ENCODE data around the gene CCDC122. TPM values are rescaled to one million over a fixed set of nuclear protein-coding genes. Genes with fewer than 3 reads are reported as not detected.

The CCDC122 gene
- total and polyA plus RNA-seq, 4 experiments from 2014 or later: 1.7 to 4.7 (median 3.7) TPM

DNA sequence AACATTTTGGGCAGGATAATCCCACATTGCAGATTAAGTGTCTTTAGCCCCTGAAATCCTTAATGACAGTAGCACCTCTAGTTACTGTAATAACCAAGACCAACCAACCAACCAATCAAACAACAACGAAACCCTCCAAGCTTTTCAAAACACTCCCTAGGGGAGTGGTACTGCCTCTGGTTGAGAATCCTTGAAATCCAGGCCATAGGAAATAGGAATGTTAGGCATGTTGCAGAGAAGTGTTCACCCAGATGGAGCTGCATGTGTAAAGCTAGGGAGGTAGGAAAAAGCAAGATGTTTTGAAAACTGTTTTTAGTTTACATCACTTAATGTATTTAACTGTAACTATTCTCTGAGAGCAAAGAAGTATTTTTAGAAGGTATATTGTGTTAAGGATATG, 4.7 kb upstream of the CCDC122 start:
- Mint-ChIP-seq H3K9me3 (no peaks in the 10 kb centered on the region), H3K36me3 (peaks cover 0 to under 1% of the 10 kb centered on the region in 2 donors), H3K27me3 (peaks cover 0 to 1% of the 10 kb centered on the region in 2 donors), H3K4me3 (no peak overlapping the region), H3K4me1 (peaks cover 7 to 14% (median 12%) of the 10 kb centered on the region in 4 donors), H3K27ac (no peak overlapping the region)
- Histone ChIP-seq H3K9me3 (ENCODE audit: control insufficient read depth in 1 of 2, low read length in 2 of 2) (no peaks in the 10 kb centered on the region), H3K4me3 (ENCODE audit: low read length in 2 of 2) (no peak overlapping the region), H3K36me3 (ENCODE audit: insufficient read depth, low read length) (no peaks in the 10 kb centered on the region), H3K27me3 (ENCODE audit: insufficient read depth, low read length) (no peaks in the 10 kb centered on the region), H3K27ac (ENCODE audit: low read depth, low read length) (no peak overlapping the region), H3K4me1 (ENCODE audit: insufficient read depth, low read length) (peaks cover 5% of the 10 kb centered on the region)
- intact Hi-C loops (cut with micrococcal nuclease): no loop called here
- ChIA-PET CTCF (ENCODE audit: partially characterized antibody) (no interaction called here), POLR2A (ENCODE audit: partially characterized antibody) (no interaction called here)
- no peak for DNase-seq

DNA sequence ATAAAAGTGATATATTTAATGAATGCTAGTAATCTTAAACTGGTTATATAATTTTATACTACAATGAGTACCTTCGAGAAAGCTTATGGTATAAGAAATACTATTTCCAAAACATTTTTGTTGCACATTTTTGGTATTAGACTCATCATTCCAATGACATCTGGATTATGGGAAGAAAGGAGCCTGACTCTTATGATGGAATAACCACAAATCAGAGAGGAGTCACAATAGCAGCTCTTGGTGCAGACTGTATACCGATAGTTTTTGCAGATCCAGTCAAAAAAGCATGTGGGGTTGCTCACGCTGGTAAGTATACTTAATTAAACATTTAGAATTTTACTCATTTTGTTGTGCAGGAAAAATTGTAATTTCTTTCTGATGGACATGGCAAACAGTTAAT, 4.1 kb upstream of the CCDC122 start:
- H3K27me3 ChIP-seq (ENCODE audit: insufficient read depth, low read length): no peaks in the 10 kb centered on the region
- ChIA-PET POLR2A (ENCODE audit: partially characterized antibody) (no interaction called here), CTCF (ENCODE audit: partially characterized antibody) (interaction anchor here (1.3 to 1.5 kb wide), 2 partner anchors 12 to 553 kb away, joined by 3 read pairs; no protein-coding TSS in a partner anchor)
- H3K27ac Mint-ChIP-seq: no peak overlapping the region
- H3K4me1 ChIP-seq (ENCODE audit: insufficient read depth, low read length): peaks cover 8% of the 10 kb centered on the region
- no peak overlapping the region for H3K4me3 ChIP-seq (ENCODE audit: low read length in 2 of 2)
- H3K9me3 ChIP-seq (ENCODE audit: control insufficient read depth in 1 of 2, low read length in 2 of 2): no peaks in the 10 kb centered on the region
- no peak for DNase-seq
- H3K9me3 Mint-ChIP-seq: no peaks in the 10 kb centered on the region
- no peak overlapping the region for H3K4me3 Mint-ChIP-seq
- H3K27ac ChIP-seq (ENCODE audit: low read depth, low read length): no peak overlapping the region
- H3K4me1 Mint-ChIP-seq: peaks cover 8 to 17% (median 15%) of the 10 kb centered on the region in 4 donors
- intact Hi-C loops (cut with micrococcal nuclease): no loop called here
- H3K27me3 Mint-ChIP-seq: peaks cover 0 to 1% of the 10 kb centered on the region in 2 donors
- no peaks in the 10 kb centered on the region for H3K36me3 ChIP-seq (ENCODE audit: insufficient read depth, low read length)
- peaks cover 0 to 1% of the 10 kb centered on the region in 2 donors for H3K36me3 Mint-ChIP-seq

DNA sequence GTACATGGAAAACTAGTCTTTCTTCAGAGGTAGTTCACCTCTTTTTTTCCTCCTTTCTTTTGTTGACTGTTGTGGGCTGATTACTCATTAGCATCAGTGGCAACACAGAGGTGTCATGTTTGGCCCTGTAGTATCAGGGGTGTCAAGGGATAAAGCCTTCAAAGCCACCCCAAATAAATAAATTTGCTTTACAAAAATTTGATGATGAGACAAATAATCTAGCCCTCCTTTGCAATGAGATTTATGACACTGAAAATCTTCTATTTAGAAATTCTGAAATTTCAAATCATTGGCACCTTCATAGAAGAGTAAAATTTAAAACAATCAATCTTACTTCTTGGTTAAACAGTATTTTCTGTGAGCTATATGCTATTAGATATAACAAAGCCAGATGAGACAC, 2.0 kb upstream of the CCDC122 start:
- no peak overlapping the region for H3K4me3 ChIP-seq (ENCODE audit: low read length in 2 of 2)
- peaks cover 17 to 32% (median 26%) of the 10 kb centered on the region in 4 donors for H3K4me1 Mint-ChIP-seq
- DNase-seq: no peak
- H3K4me1 ChIP-seq (ENCODE audit: insufficient read depth, low read length): peaks cover 12% of the 10 kb centered on the region
- no peaks in the 10 kb centered on the region for H3K27me3 ChIP-seq (ENCODE audit: insufficient read depth, low read length)
- no peaks in the 10 kb centered on the region for H3K9me3 Mint-ChIP-seq
- peaks cover 0 to 1% of the 10 kb centered on the region in 2 donors for H3K36me3 Mint-ChIP-seq
- ChIA-PET POLR2A (ENCODE audit: partially characterized antibody) (no interaction called here), CTCF (ENCODE audit: partially characterized antibody) (interaction anchor here (1.1 to 1.5 kb wide), 2 partner anchors 10 to 22 kb away, joined by 3 to 5 read pairs; no protein-coding TSS in a partner anchor)
- no peak overlapping the region for H3K27ac ChIP-seq (ENCODE audit: low read depth, low read length)
- peak overlapping the region in 3 of 8 donors; percentile 14 to 38 (median 27) for H3K4me3 Mint-ChIP-seq
- no peaks in the 10 kb centered on the region for H3K9me3 ChIP-seq (ENCODE audit: control insufficient read depth in 1 of 2, low read length in 2 of 2)
- no peak overlapping the region for H3K27ac Mint-ChIP-seq
- H3K27me3 Mint-ChIP-seq: peaks cover 0 to 1% of the 10 kb centered on the region in 2 donors
- H3K36me3 ChIP-seq (ENCODE audit: insufficient read depth, low read length): no peaks in the 10 kb centered on the region
- intact Hi-C loops (cut with micrococcal nuclease): no loop called here

DNA sequence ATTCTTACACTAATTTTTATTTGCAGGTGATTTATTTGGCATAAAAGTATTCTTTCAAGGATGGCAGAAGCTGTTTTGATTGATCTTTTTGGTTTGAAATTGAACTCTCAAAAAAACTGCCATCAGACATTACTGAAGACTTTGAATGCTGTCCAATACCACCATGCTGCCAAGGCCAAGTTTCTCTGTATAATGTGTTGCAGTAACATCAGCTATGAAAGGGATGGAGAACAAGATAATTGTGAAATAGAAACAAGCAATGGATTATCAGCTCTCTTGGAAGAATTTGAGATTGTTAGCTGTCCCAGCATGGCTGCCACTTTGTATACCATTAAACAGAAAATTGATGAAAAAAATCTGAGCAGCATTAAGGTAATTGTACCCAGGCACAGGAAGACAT, 1.4 kb upstream of the CCDC122 start:
- CTCF ChIA-PET (ENCODE audit: partially characterized antibody): interaction anchor here (1.1 to 1.5 kb wide), 2 partner anchors 9 to 23 kb away, joined by 3 to 5 read pairs; no protein-coding TSS in a partner anchor

DNA sequence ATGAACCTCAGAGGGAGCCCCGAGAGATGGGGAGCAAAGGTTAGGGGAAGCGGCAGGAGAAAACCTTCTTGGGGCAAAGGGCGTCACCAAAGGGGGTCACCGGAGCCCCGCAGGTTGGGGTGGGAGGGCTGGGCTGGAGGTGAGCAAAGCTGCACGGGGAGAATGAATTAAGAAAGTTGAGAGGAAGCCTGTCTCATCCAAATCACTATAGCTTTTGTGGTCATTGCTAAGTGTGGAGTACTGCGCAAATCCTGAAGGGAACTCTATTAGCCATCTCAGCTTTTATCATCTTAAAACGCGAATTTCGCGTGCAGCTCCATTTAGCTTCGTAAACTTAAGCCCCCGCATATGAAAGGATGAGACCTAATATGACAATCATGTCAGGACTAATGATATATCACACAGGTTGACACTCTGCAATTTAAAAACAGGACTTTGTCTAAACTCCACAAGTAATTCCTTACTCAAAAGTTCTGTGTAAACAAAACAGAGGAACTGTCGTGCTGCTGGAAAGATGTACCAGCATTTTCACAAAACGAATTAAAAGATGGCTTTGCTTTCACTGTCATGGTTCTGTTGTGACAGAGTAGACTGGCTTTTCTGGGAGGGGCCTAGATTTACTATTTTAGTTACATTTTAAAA, 795 bp upstream of the CCDC122 start:
- Mint-ChIP-seq H3K27me3 (peaks cover 0 to 1% of the 10 kb centered on the region in 2 donors), H3K9me3 (no peaks in the 10 kb centered on the region), H3K36me3 (peaks cover 0 to 1% of the 10 kb centered on the region in 2 donors), H3K4me3 (peak overlapping the region; percentile 89 to 98 (median 93)), H3K4me1 (peaks cover 17 to 32% (median 26%) of the 10 kb centered on the region in 4 donors), H3K27ac (peak overlapping the region; percentile 86 to 97 (median 89))
- Histone ChIP-seq H3K4me1 (ENCODE audit: insufficient read depth, low read length) (peaks cover 12% of the 10 kb centered on the region), H3K27me3 (ENCODE audit: insufficient read depth, low read length) (no peaks in the 10 kb centered on the region), H3K4me3 (ENCODE audit: low read length in 2 of 2) (peak overlapping the region in 1 of 2 donors; percentile 61), H3K27ac (ENCODE audit: low read depth, low read length) (peak overlapping the region; percentile 72), H3K9me3 (ENCODE audit: control insufficient read depth in 1 of 2, low read length in 2 of 2) (no peaks in the 10 kb centered on the region), H3K36me3 (ENCODE audit: insufficient read depth, low read length) (no peaks in the 10 kb centered on the region)
- ChIA-PET POLR2A (ENCODE audit: partially characterized antibody) (interaction anchor here (1.3 to 2.1 kb wide), 3 partner anchors 395 to 1037 kb away, joined by 3 to 12 read pairs (median 7); partner anchors contain the start of gene EPSTI1), CTCF (ENCODE audit: partially characterized antibody) (interaction anchor here (1.5 kb wide), 1 partner anchor 8 kb away, joined by 5 read pairs; no protein-coding TSS in a partner anchor)
- no peak for DNase-seq
- intact Hi-C loops (cut with micrococcal nuclease): no loop called here

More for the DNA sequence above, 1.4 kb upstream of the CCDC122 start:
- Mint-ChIP-seq H3K36me3 (peaks cover 0 to 1% of the 10 kb centered on the region in 2 donors), H3K27ac (no peak overlapping the region), H3K9me3 (no peaks in the 10 kb centered on the region), H3K4me3 (peak overlapping the region in 1 of 8 donors; percentile 38), H3K27me3 (peaks cover 0 to 1% of the 10 kb centered on the region in 2 donors), H3K4me1 (peaks cover 17 to 32% (median 26%) of the 10 kb centered on the region in 4 donors)
- DNase-seq: no peak
- Histone ChIP-seq H3K36me3 (ENCODE audit: insufficient read depth, low read length) (no peaks in the 10 kb centered on the region), H3K9me3 (ENCODE audit: control insufficient read depth in 1 of 2, low read length in 2 of 2) (no peaks in the 10 kb centered on the region), H3K4me3 (ENCODE audit: low read length in 2 of 2) (no peak overlapping the region), H3K27ac (ENCODE audit: low read depth, low read length) (no peak overlapping the region), H3K4me1 (ENCODE audit: insufficient read depth, low read length) (peaks cover 12% of the 10 kb centered on the region), H3K27me3 (ENCODE audit: insufficient read depth, low read length) (no peaks in the 10 kb centered on the region)
- intact Hi-C loops (cut with micrococcal nuclease): no loop called here
- POLR2A ChIA-PET (ENCODE audit: partially characterized antibody): no interaction called here

DNA sequence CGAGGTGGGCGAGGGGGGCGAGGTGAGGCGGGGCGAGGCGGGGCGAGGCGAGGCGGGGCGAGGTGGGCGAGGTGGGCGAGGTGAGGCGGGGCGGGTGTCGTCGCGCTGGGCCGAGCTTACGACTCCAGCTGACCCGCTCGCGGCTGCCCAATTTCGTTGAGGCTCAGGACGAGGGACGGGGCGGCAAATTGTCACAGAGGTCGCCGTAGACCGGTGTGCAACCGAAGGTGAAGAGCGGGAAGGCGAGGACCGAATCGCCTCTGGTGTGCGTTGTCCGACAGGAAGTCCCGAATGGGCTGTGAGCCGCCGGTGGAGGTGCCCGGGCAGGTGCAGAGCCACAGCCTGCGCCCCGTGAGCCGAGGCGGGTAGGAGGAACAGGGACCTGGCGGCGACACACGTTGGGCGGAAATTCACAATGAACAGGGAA, 228 bp upstream of the CCDC122 start, which contains the start of gene LACC1:
Gene LACC1, plus strand, starts transcription at position 150 of the 427 bp plus-strand sequence. CDS start 1,082 bp downstream, outside the sequence.
- intact Hi-C loops (cut with micrococcal nuclease): loop anchor here (1.0 to 5.0 kb wide), 6 partner anchors 92 to 1038 kb away; partner anchors contain the start of genes ENOX1 and TSC22D1
- Histone ChIP-seq H3K36me3 (ENCODE audit: insufficient read depth, low read length) (no peaks in the 10 kb centered on the region), H3K27ac (ENCODE audit: low read depth, low read length) (peak within 1 kb of the TSS; percentile 72), H3K4me3 (ENCODE audit: low read length in 2 of 2) (peak within 1 kb of the TSS; percentile 20 to 61), H3K9me3 (ENCODE audit: control insufficient read depth in 1 of 2, low read length in 2 of 2) (no peaks in the 10 kb centered on the region), H3K27me3 (ENCODE audit: insufficient read depth, low read length) (no peaks in the 10 kb centered on the region), H3K4me1 (ENCODE audit: insufficient read depth, low read length) (peaks cover 12% of the 10 kb centered on the region)
- ChIA-PET CTCF (ENCODE audit: partially characterized antibody) (interaction anchor here (1.1 to 3.4 kb wide), 3 partner anchors 28 to 910 kb away, joined by 3 to 10 read pairs (median 4); no protein-coding TSS in a partner anchor), POLR2A (ENCODE audit: partially characterized antibody) (interaction anchor here (1.0 to 2.1 kb wide), 5 partner anchors 395 to 1538 kb away, joined by 3 to 12 read pairs (median 4); partner anchors contain the start of genes EPSTI1 and SLC25A30)
- peaks cover 0 to 1% of the 10 kb centered on the region in 2 donors for H3K27me3 Mint-ChIP-seq
- DNase-seq: peak in 2 of 5 donors; percentile 26 to 30
- H3K4me1 Mint-ChIP-seq: peaks cover 17 to 32% (median 26%) of the 10 kb centered on the region in 4 donors
- H3K4me3 Mint-ChIP-seq: peak within 1 kb of the TSS; percentile 89 to 98 (median 93)
- no peaks in the 10 kb centered on the region for H3K9me3 Mint-ChIP-seq
- peak within 1 kb of the TSS; percentile 86 to 97 (median 93) for H3K27ac Mint-ChIP-seq
- H3K36me3 Mint-ChIP-seq: peaks cover 0 to 1% of the 10 kb centered on the region in 2 donors

DNA sequence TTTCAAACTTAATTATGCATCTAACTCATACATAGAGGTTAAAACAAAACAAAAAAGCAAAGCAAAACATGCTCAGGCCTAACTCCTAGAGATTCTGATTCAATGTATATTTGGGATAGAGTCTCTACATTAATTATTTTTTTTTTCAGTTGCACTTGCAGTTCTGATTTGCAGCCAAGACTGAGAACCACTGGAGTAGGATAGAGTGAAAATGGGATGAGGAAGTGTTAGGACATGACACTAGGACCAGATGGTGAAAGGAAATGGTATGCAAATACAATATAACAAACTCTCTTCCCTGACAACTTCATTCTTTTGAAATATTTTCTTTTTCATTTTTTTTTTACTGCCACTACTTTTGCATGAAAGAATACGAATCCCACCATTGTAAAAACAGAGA, 1.8 kb downstream of the CCDC122 start:
- H3K9me3 Mint-ChIP-seq: no peaks in the 10 kb centered on the region
- no peak overlapping the region for H3K4me3 ChIP-seq (ENCODE audit: low read length in 2 of 2)

More for the DNA sequence above, 1.8 kb downstream of the CCDC122 start:
- no peak overlapping the region for H3K27ac ChIP-seq (ENCODE audit: low read depth, low read length)
- Mint-ChIP-seq H3K4me3 (peak overlapping the region; percentile 14 to 95 (median 52)), H3K27me3 (peaks cover 0 to 1% of the 10 kb centered on the region in 2 donors), H3K36me3 (peaks cover 0 to 1% of the 10 kb centered on the region in 2 donors), H3K27ac (peak overlapping the region; percentile 19 to 97 (median 86)), H3K4me1 (peaks cover 19 to 32% (median 26%) of the 10 kb centered on the region in 4 donors)
- H3K9me3 ChIP-seq (ENCODE audit: control insufficient read depth in 1 of 2, low read length in 2 of 2): no peaks in the 10 kb centered on the region
- no peaks in the 10 kb centered on the region for H3K27me3 ChIP-seq (ENCODE audit: insufficient read depth, low read length)
- intact Hi-C loops (cut with micrococcal nuclease): loop anchor here (2.0 to 5.0 kb wide), 4 partner anchors 90 to 1040 kb away; partner anchors contain the start of genes ENOX1 and TSC22D1
- H3K4me1 ChIP-seq (ENCODE audit: insufficient read depth, low read length): peaks cover 12% of the 10 kb centered on the region
- DNase-seq: no peak
- no peaks in the 10 kb centered on the region for H3K36me3 ChIP-seq (ENCODE audit: insufficient read depth, low read length)
- ChIA-PET POLR2A (ENCODE audit: partially characterized antibody) (no interaction called here), CTCF (ENCODE audit: partially characterized antibody) (interaction anchor here (3.4 kb wide), 1 partner anchor 908 kb away, joined by 10 read pairs; no protein-coding TSS in a partner anchor)
